Measurements from ENCODE around the gene RBM15.

RBM15 gene

GRCh38 chr1:110346690-110347089 is 7.5 kb downstream of the RBM15 start (continued):
- TF ChIP-seq PATZ1 (CRISPR knock-in tag; IDR thresholded peaks at IDR 0.05; ENCODE audit: borderline replicate concordance): no peak
- TF ChIP-seq SNAI2 (CRISPR knock-in tag; IDR thresholded peaks at IDR 0.05): no peak
- no peak for TF ChIP-seq ARNTL (CRISPR knock-in tag; IDR thresholded peaks at IDR 0.05; ENCODE audit: borderline replicate concordance, low read depth)
- TF ChIP-seq CREB5 (CRISPR knock-in tag; IDR thresholded peaks at IDR 0.05; ENCODE audit: low read depth): no peak
- TF ChIP-seq POU6F1 (CRISPR knock-in tag; IDR thresholded peaks at IDR 0.05; ENCODE audit: borderline replicate concordance, low read depth): no peak
- no peak for TF ChIP-seq OSR1 (CRISPR knock-in tag; IDR thresholded peaks at IDR 0.05)
- no peak for TF ChIP-seq ZC3H10 (CRISPR knock-in tag; IDR thresholded peaks at IDR 0.05)
- no peak for TF ChIP-seq TCF4 (CRISPR knock-in tag; IDR thresholded peaks at IDR 0.05; ENCODE audit: borderline replicate concordance)
- TF ChIP-seq ZFP3 (CRISPR knock-in tag; IDR thresholded peaks at IDR 0.05): no peak
- no peak for TF ChIP-seq ISL1 (CRISPR knock-in tag; IDR thresholded peaks at IDR 0.05)

GRCh38 chr1:110347182-110347893 is 8.2 kb downstream of the RBM15 start:
- ATAC-seq: no peak
- TF ChIP-seq ISL1 (CRISPR knock-in tag; IDR thresholded peaks at IDR 0.05) (no peak), BACH2 (CRISPR knock-in tag; IDR thresholded peaks at IDR 0.05; ENCODE audit: borderline replicate concordance) (no peak), ESRRG (CRISPR knock-in tag; IDR thresholded peaks at IDR 0.05) (no peak), ZFP3 (CRISPR knock-in tag; IDR thresholded peaks at IDR 0.05) (no peak), CSDC2 (CRISPR knock-in tag; IDR thresholded peaks at IDR 0.05) (no peak), ARNTL (CRISPR knock-in tag; IDR thresholded peaks at IDR 0.05; ENCODE audit: borderline replicate concordance, low read depth) (no peak), ZFP30 (CRISPR knock-in tag; IDR thresholded peaks at IDR 0.05) (no peak), PPARA (CRISPR knock-in tag; IDR thresholded peaks at IDR 0.05; ENCODE audit: borderline replicate concordance) (no peak), TSHZ2 (CRISPR knock-in tag; IDR thresholded peaks at IDR 0.05) (no peak), SNAI2 (CRISPR knock-in tag; IDR thresholded peaks at IDR 0.05) (no peak), CREB5 (CRISPR knock-in tag; IDR thresholded peaks at IDR 0.05; ENCODE audit: low read depth) (no peak), ZNF8 (CRISPR knock-in tag; IDR thresholded peaks at IDR 0.05) (no peak), TOX (CRISPR knock-in tag; IDR thresholded peaks at IDR 0.05; ENCODE audit: borderline replicate concordance) (no peak)

GRCh38 chr1:110348050-110348449 is 8.9 kb downstream of the RBM15 start:
- no peak for ATAC-seq
- no peak for TF ChIP-seq CSDC2 (CRISPR knock-in tag; IDR thresholded peaks at IDR 0.05)
- TF ChIP-seq GLIS3 (CRISPR knock-in tag; IDR thresholded peaks at IDR 0.05): no peak
- no peak for TF ChIP-seq ZFP3 (CRISPR knock-in tag; IDR thresholded peaks at IDR 0.05)
- TF ChIP-seq TOX (CRISPR knock-in tag; IDR thresholded peaks at IDR 0.05; ENCODE audit: borderline replicate concordance): no peak
- TF ChIP-seq ZC3H10 (CRISPR knock-in tag; IDR thresholded peaks at IDR 0.05): no peak
- TF ChIP-seq ESRRG (CRISPR knock-in tag; IDR thresholded peaks at IDR 0.05): no peak
- no peak for TF ChIP-seq ISL1 (CRISPR knock-in tag; IDR thresholded peaks at IDR 0.05)
- TF ChIP-seq ZNF8 (CRISPR knock-in tag; IDR thresholded peaks at IDR 0.05): no peak

Measured in SK-N-SH treated with all-trans-retinoic acid at 6 μM for 48 hours (cell line).